ENCODE measurements around the gene CENPVL2.
"Not testable (repeated sequence)": the region's sequence is repeated elsewhere in the genome, so short reads cannot be mapped to it uniquely, and the experiment has no call there.

The CENPVL2 gene

DNA sequence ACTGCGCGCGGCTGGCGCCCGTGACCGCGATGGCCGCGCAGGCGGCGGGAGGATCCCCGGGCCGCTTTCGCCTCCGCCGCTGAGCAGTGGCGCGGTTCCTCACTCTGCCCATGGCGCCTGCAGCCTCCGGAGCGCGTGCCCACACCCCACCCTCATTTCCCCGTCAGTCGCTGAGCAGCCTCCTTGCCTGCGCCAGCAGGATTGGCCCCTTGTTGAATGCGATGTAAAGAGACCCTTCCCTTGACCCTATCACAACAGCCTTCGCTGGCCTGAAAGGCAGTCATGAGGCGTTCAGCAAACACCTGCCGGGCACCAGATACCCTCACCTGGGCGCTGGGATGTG, at the start of gene CENPVL2:
TSS of gene CENPVL2 (minus strand) at position 112 of the 343 bp plus-strand sequence. CDS start at position 112, 0 bp downstream.
- DNase-seq (ENCODE audit: low read depth in 2 of 2): not testable (repeated sequence)

DNA sequence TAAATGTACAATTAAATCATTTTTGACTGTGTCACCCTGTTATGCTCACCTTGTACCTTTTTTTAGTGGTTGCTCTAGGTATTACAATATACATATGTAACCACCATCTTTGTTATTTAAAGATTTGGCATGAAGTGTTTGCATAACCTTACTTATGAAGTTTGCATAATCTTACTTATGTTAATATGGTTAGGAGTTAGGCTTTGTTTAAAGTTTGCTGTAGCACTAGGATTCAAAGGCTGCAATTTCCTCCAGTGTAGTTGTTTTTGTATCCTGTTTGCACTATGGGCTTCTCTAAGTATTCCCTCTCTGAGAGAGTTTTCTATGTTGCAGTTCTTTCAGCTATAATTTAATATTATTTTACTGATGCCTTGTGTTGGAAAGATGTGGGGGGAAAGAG, 45.6 kb upstream of the CENPVL2 start:
- DNase-seq (ENCODE audit: low read depth in 2 of 2): no peak

DNA sequence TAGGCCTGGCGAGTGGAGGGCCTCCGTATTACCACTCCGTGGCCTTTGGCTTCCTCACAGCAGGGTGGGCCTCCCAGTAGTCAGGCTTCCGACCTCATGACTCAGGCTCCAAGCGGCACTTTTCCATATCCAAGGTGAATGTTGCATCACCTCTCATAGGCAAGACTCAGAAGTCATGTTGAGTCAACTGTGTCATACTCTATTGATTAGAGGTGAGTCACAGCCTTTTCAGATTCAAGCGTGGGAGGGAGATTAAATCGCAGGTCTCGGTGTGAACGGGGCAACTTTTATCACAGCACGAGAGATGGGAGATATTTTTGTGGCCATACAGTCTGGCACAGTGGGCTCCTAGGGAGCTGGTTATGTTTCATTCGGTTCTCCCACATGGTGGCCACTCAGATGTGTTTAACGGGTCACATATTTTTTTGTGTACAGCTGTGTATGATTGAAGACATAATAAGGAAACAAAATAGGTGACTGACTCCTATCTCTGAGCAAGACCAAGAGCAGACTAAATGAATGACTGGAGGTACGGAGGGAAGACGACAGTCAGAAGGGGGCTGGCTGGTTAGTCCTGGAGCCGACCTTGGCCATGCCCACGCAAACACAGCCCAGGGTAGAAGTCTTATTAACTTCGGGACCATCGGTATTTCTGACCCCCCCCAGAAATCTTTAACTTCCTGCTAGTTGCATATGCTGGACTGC, 30.5 kb upstream of the CENPVL2 start:
- not testable (repeated sequence) for DNase-seq (ENCODE audit: low read depth in 2 of 2)

DNA sequence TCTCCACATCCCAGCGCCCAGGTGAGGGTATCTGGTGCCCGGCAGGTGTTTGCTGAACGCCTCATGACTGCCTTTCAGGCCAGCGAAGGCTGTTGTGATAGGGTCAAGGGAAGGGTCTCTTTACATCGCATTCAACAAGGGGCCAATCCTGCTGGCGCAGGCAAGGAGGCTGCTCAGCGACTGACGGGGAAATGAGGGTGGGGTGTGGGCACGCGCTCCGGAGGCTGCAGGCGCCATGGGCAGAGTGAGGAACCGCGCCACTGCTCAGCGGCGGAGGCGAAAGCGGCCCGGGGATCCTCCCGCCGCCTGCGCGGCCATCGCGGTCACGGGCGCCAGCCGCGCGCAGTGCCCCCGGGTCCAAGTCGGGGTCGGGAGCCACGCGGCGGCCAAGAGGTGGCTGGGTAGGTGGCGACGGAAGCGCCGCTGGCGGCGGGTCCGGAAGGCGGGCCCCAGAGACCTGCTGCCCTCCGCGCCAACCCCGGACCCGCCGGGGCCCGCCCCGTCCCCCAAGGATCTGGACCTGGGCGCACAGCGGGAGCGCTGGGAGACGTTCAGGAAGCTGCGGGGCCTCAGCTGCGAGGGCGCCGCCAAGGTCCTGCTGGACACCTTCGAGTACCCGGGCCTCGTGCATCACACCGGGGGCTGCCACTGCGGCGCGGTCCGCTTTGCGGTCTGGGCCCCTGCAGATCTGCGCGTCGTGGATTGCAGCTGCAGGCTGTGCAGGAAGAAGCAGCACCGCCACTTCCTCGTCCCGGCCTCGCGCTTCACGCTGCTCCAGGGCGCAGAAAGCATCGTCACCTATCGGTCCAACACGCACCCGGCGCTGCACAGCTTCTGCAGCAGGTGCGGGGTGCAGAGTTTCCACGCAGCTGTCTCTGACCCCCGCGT, 27.9 kb upstream of the CENPVL2 start, which contains the start of gene CENPVL1:
TSS of gene CENPVL1 (plus strand) at position 236 of the 888 bp plus-strand sequence. CDS start at position 236, 0 bp downstream.
- not testable (repeated sequence) for DNase-seq (ENCODE audit: low read depth in 2 of 2)

DNA sequence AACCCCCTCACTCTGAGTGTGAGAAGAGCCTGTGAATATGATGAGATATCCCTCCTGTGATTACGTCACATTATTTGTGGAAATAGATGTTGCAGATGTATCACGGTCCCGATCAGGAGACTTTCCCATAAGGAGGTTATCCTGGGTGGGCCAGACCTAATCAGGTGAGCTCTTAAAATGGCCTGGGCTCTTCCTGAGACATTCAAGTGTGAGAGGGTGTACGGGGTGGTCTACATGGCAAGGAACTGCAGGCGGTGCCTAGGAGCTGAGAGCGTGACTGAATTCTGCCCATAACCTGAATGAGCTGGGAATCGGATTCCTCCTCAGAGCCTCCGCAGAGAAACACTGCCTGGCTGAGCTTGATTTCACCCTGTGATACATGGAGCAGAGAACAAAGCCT, 14.8 kb upstream of the CENPVL2 start:
- no peak for DNase-seq (ENCODE audit: low read depth in 2 of 2)

DNA sequence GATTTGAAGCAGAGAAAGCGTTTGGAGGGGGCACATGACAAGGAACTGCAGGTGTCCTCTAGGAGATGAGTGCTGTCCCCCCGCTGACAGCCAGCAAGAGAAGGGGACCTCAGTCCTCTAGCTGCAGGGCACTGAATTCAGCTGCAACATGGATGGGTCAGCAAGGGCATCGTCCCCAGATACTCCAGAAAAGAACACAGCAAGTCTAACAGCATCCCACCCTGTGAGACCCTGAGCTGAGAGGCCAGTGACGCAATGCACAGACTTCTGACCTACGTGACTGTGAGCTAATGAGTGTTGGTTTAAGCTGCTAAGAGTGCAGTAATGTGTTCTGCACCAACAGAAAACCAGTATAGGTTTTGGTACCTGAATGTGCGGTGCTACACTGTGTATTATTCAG, 11.6 kb upstream of the CENPVL2 start:
- no peak for DNase-seq (ENCODE audit: low read depth in 2 of 2)

DNA sequence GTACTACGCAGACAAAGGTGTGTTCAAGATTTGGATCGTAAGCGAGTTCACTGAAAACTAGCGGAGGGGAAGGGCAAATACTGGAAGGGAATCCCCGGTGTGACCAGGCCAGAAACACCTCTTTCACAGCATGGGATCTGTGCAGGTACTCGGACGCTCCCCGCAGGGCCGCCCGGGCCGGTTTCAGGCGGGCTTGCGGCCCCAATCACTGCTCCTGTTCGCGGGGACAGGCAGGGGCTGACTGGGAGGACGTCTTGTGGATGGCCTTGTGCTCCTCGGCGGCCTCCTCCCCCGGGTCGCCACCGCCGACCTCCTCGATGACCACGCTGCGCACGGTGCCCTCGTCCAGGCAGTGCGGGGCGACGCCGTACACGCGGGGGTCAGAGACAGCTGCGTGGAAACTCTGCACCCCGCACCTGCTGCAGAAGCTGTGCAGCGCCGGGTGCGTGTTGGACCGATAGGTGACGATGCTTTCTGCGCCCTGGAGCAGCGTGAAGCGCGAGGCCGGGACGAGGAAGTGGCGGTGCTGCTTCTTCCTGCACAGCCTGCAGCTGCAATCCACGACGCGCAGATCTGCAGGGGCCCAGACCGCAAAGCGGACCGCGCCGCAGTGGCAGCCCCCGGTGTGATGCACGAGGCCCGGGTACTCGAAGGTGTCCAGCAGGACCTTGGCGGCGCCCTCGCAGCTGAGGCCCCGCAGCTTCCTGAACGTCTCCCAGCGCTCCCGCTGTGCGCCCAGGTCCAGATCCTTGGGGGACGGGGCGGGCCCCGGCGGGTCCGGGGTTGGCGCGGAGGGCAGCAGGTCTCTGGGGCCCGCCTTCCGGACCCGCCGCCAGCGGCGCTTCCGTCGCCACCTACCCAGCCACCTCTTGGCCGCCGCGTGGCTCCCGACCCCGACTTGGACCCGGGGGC, 567 bp downstream of the CENPVL2 start:
- DNase-seq (ENCODE audit: low read depth in 2 of 2): not testable (repeated sequence)

DNA sequence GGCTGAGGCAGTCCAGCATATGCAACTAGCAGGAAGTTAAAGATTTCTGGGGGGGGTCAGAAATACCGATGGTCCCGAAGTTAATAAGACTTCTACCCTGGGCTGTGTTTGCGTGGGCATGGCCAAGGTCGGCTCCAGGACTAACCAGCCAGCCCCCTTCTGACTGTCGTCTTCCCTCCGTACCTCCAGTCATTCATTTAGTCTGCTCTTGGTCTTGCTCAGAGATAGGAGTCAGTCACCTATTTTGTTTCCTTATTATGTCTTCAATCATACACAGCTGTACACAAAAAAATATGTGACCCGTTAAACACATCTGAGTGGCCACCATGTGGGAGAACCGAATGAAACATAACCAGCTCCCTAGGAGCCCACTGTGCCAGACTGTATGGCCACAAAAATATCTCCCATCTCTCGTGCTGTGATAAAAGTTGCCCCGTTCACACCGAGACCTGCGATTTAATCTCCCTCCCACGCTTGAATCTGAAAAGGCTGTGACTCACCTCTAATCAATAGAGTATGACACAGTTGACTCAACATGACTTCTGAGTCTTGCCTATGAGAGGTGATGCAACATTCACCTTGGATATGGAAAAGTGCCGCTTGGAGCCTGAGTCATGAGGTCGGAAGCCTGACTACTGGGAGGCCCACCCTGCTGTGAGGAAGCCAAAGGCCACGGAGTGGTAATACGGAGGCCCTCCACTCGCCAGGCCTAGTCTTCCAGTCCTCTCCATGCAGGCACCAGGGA, 2.8 kb downstream of the CENPVL2 start:
- DNase-seq (ENCODE audit: low read depth in 2 of 2): not testable (repeated sequence)

DNA sequence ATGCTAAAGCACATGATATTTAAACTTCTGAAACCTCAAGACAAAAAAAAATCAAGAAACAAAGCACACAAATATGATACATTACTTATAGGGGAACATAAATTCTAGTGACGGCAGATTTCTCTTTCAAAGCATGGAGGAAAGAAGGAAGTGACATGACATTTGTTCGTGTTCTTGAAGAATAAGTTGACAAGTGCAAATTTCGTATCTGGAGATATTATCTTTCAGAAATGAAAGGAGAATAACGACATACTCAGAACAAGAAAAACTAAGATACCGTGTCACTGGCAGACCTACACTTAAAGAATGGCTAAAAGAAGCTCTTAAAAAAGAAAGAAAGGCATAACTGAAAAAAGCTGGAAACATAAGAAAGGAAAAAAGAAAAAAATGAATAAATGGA, 16.6 kb downstream of the CENPVL2 start:
- no peak for DNase-seq (ENCODE audit: low read depth in 2 of 2)

DNA sequence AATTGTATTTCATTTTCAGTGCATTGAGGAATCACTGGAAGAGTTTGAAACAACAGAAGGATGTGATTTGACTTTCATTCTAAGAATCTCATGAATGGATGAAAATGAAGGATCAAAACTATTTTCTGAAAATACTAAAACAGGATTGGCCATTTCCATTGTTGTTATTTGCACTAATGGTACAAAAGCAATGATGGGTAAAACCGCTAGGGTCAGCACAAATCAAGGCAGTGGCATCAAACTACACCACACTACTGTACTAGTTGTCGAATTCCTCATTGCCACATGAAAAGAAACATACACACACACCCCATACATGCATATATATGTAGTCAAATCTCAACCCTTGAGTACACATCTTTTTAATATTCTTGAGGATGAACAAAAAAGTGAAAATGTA, 39.3 kb downstream of the CENPVL2 start:
- no peak for DNase-seq (ENCODE audit: low read depth in 2 of 2)

DNA sequence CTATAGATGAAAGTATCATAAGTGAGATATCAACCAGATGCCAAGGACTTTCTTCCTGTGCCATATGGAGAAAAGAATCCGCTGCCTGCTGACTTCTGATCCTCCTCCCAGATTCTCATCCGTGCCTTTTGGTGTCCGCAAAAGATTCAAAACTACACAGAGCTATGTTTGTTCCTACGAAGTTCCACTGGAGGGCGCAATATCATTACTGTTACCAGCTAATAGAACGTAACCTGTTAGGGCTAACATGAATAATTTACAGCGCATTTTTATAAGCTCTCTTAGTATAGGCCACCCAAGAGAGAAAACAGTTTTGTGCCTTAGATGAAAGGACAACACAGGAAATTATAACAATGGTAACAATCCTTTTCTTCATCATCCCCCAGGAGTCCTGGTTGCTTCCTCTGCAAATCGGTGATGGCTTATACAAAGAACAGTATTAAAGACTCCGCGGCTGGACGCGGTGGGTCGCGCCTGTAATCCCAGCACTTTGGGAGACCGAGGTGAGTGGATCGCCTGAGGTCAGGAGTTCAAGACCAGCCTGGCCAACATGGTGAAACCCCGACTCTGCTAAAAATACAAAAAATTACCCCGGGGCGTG, 41.1 kb downstream of the CENPVL2 start:
- DNase-seq (ENCODE audit: low read depth in 2 of 2): peak in 1 of 2 donors; percentile 16

DNA sequence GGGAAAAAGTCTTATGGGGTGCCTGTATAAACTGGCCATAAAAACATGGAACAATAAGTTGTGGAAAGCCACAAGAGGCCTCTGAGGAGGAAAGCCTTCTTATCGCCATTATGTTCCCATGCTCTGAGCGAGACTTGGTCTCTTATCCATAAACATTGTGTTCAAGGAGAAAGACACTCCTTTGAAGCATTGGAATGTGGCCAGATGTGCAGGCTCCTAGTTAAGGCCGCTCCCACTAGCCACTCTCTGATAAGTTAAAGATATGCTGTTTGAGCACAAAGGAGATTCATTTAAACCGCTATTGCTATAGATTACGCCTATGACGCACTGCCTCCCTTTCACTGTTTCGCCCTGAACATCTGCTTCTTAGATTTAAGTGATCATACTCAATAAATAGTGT, 46.1 kb downstream of the CENPVL2 start:
- DNase-seq (ENCODE audit: low read depth in 2 of 2): not testable (repeated sequence)
